Vagina (tissue), 2 donors: ENCODE data around the gene ZMYND11.

Experiments used
- POLR2A ChIP-seq, 2 donors: fragments of 450-650 bp; IDR thresholded peaks; one replicate each; pipeline ENCODE4 v1.6.1; 2017; ENCODE audit warnings: antibody characterized with exemption in 2 of 2, mild to moderate bottlenecking in 2 of 2, moderate library complexity in 2 of 2
- TF ChIP-seq, protein P1 (sequence below), 3 experiments: fragments of 450-650 bp in 2 of 3; fragments of 200-600 bp in 1 of 3; sonication (generic) in 1 of 3; IDR thresholded peaks; one replicate each; pipeline ENCODE4 v1.5.1; 2017 to 2019; ENCODE audit warnings: antibody characterized with exemption in 3 of 3, mild to moderate bottlenecking in 2 of 3, moderate library complexity in 2 of 3

DNA sequence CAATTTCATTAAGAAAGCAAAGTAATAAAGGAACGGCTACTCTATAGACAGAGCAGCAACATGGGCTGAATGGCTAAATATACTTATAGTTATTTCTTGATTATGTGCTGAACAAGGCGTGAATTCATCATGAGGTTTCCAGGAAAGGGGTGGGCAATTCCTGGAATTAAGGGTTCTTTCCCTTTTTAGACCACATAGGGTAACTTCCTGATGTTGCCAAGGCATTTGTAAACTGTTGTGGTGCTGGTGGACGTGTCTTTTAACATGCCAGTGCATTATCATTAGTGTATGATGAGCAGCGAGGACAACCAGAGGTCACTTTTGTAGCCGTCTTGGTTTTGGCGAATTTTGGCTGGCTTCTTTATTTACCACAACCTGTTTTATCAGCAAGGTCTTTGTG, 28.5 kb upstream of the ZMYND11 start:
- TF ChIP-seq POLR2A (IDR thresholded peaks at IDR 0.05) = no peak
- TF ChIP-seq, protein P1, sequence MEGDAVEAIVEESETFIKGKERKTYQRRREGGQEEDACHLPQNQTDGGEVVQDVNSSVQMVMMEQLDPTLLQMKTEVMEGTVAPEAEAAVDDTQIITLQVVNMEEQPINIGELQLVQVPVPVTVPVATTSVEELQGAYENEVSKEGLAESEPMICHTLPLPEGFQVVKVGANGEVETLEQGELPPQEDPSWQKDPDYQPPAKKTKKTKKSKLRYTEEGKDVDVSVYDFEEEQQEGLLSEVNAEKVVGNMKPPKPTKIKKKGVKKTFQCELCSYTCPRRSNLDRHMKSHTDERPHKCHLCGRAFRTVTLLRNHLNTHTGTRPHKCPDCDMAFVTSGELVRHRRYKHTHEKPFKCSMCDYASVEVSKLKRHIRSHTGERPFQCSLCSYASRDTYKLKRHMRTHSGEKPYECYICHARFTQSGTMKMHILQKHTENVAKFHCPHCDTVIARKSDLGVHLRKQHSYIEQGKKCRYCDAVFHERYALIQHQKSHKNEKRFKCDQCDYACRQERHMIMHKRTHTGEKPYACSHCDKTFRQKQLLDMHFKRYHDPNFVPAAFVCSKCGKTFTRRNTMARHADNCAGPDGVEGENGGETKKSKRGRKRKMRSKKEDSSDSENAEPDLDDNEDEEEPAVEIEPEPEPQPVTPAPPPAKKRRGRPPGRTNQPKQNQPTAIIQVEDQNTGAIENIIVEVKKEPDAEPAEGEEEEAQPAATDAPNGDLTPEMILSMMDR (IDR thresholded peaks at IDR 0.05) = no peak
